Inferior parietal cortex (tissue), 1 donor: ENCODE results near the gene TCF25.
A peak's percentile ranks its signal among the peaks of the same experiment; 100 is the strongest.
"Not testable (repeated sequence)": the region's sequence is repeated elsewhere in the genome, so short reads cannot be mapped to it uniquely, and the experiment has no call there.

Experiments
- DNase-seq: peaks from one replicate; pipeline ENCODE4 v3.0.0-alpha.2; 2016; ENCODE audit errors: extremely low spot score

The TCF25 gene

DNA sequence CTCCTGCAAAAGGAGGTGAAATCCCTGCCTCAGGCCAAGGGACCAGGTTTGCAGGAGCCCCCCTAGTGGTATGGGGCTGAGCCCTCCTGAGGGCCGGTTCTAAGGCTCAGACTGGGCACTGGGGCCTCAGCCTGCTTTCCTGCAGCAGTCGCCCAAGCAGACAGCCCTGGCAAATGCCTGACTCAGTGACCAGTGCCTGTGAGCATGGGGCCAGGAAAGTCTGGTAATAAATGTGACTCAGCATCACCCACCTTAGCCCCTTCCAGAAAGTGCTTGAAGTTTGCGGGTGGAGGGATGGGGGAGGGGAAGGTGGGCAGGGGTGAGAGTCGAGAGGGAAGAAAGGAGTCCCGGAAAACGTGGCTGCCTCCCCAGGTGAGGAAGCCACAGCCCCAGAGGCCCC lies 47.3 kb downstream of the TCF25 start:
- no peak for DNase-seq

- no peak for DNase-seq
These were observed 47.8 kb downstream of the TCF25 start for GRCh38 chr16:89921131-89921701.

DNA sequence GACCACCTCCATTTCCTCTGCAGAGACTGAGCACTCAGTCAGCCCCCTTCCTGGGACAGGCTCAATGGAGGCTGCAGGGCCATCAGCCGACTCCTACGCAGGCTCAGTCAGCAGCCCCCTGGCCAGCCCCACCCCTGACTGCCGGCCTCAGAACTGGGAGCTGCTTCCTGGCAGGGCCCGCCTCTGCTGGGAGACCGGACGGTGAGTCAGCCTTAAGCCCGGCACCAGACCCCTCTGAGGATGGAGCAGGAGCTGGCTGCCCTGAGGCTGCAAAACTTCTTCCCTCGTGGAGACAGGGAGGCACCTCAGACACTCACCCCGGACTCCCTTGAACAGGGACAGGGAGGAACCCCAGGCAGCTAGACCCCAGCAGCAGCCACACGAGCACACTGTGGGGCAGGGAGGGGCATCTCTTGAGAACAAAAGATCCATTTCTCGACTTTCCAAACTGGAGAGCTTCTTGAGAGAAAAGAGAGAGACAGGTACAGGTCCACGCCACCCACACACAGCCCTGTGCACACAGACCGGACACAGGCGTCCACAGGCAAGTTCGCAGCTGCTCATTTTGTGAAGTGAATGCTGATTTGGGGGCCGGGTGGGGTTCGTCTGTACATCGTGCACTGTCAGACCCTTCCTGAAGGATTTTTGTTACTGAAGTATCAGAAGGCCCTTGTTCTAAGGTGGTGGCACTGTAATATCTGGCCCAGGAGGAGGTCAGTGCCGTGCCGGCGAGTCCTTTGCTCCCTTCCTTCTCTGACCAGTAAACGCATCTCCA lies 48.5 kb downstream of the TCF25 start:
- DNase-seq: no peak

DNA sequence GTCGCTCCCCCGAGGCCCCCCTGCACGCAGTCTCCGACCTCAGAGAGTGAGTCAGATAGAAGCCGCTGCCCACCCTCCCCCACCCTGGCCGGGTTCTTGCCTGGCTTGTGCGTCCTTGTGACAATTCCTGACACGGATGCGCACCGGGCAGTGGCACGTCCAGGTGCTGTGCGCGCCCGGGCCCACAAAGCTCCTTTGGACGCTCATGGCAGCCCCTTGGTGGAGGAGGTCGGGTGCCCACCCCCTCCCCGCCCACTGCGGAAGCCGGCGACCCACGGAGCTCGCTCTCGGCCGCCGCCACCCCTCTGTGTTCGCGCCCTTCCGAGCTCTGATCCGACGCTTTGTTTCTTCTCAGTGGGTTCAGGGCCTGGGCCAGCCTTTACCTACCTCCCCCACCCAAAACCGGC lies 49.1 kb downstream of the TCF25 start:
- peak; percentile 34 for DNase-seq

GRCh38 chr16:89922884-89923639 lies 49.7 kb downstream of the TCF25 start, which contains the start of gene TUBB3:
TUBB3 (plus strand) TSS chr16:89923342; CDS start chr16:89923402, 60 bp downstream.
- DNase-seq: peak; percentile 66

DNA sequence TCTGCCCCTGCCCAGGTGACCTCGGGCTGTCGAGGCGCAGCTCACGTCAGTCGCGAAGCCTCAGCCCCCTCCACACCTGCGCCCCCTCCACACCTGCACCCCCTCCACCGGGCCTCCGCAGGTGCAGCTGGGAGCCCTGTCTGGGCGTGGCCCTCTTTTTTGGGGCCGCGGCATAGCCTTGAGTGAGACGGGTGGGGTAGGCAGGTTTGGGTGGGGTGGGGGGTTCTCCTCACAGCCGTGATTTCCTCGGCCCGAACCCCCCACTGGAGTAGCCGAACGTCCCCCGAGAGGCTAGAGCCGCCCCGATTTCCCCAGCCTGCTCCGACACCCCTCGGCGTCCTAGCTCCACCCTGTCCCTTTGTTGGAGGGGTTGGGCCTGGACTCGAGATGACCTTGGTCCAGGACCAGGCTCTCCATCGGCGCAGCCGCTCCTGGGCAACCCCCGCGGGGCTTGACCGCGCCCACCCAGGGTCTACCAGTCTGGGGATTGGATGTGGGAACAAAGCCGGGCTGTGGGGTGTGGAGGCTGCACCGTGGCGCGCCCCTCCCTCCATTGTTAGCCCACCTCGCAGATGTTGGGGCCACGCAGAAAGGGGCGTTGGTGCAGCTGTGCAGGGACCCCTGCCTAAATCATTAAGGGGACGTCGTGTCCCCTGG lies 50.4 kb downstream of the TCF25 start:
- DNase-seq: no peak

DNA sequence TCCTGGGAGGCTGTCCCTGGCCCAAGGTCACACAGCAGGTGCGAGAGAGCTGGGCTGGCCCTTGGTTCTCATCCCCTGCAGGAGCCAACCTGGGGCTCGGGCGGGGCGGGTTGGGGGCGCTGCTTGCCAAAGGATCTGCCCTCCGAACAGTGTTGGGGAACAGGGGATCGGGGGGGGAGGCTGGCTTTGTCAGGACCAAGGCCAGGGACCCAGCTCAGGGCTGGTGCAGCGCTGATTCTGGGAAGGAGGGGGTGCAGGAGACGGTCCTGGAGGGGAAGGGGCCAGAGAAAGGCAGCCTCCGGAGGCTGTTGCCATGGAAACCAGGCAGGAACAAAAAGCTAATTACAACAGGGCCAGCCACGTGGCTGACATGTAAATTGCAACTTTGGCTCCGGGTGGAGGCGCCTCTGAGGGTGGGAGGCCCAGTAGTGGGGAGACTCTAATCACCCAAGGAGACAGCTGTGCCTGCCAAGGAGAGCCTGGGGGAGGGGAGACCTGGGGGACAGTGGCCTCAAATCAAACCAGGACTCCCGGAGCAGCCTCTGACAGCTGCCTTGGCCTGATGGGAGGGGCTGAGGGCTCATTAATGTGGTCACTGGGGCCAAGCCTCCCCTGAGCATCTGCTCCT lies 51.0 kb downstream of the TCF25 start:
- DNase-seq: peak; percentile 45

DNA sequence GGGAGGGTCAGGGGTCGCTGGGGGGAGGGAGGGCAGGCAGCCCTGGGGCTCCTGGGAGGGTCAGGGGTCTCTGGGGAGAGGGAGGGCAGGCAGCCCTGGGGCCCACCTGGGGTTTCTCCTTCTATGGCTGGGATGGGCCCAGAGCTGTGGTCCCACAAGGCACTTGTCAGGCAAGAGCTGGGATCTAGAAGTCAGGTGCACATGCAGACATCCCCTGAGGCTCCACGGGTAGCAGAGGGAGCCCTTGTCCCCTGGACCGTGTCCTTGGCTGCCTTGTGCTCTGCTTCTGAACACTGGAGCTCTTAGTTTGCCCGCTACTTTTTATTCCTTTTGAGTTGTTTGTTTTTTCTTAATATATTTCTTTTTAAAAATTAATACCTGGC lies 51.5 kb downstream of the TCF25 start:
- DNase-seq: no peak

DNA sequence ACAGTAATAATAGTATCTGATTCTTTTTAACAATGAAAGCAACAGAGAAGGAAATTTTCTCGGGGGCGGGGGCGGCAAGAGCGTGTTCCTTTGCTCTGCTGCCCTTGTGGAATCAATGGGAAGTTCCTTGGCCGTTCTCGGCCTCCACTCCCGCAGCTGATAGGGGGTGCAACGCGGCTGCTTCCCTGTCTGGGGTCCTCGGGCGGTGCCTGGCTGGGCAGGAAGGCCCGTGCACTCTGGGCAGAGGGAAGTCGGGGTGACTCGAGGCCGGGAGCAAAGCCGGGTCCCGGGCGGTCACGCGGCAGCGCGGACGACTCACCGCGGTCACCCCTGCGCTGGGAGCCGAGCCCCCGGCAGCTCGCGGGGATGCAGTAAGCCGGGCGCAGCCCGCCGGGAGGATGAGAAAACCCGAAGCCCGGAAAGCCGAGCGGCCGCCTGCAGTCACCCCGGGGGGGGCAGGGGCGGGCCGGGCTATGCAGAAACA lies 52.2 kb downstream of the TCF25 start:
- no peak for DNase-seq

- no peak for DNase-seq
These were observed 58.0 kb downstream of the TCF25 start for GRCh38 chr16:89931305-89931896.

DNA sequence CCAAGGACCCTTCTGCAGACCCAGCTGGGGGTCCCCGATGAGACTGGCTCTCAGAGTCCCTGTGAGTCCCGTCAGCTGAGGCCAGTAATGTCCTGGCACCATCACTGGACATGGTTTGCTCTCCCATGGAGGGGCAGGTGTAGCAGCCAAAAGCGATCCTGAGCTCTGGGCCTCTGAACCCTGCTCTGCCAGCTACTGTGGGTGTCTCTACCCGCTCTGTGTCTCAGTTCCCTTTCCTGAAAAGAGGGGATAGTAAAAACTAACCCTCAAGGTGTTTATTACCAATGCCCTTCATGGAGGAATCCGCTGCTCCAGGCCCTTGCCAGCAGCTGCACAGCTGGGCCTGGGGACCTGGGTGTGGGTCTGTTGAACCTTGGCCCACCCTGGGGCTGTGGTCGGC lies 58.6 kb downstream of the TCF25 start:
- no peak for DNase-seq

DNA sequence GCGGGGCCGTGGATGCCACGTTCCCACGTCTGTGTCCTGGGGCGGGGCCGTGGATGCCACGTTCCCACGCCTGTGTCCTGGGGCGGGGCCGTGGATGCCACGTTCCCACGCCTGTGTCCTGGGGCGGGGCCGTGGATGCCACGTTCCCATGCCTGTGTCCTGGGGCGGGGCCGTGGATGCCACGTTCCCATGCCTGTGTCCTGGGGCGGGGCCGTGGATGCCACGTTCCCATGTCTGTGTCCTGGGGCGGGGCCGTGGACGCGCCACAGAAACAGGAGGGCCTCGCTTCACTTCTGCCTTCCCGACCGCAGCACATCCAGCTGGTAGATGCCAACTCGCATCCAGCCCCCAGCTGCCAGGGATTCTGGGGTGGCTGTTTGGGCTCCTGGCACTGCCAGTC lies 60.6 kb downstream of the TCF25 start:
- not testable (repeated sequence) for DNase-seq

DNA sequence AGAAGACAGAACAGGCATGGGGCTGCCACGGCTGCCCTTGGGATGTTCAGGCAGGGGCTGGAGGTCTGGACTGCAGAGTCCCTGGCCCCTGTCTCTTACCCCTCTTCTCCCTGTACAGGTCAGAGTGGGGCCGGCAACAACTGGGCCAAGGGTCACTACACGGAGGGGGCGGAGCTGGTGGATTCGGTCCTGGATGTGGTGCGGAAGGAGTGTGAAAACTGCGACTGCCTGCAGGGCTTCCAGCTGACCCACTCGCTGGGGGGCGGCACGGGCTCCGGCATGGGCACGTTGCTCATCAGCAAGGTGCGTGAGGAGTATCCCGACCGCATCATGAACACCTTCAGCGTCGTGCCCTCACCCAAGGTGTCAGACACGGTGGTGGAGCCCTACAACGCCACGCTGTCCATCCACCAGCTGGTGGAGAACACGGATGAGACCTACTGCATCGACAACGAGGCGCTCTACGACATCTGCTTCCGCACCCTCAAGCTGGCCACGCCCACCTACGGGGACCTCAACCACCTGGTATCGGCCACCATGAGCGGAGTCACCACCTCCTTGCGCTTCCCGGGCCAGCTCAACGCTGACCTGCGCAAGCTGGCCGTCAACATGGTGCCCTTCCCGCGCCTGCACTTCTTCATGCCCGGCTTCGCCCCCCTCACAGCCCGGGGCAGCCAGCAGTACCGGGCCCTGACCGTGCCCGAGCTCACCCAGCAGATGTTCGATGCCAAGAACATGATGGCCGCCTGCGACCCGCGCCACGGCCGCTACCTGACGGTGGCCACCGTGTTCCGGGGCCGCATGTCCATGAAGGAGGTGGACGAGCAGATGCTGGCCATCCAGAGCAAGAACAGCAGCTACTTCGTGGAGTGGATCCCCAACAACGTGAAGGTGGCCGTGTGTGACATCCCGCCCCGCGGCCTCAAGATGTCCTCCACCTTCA lies 61.5 kb downstream of the TCF25 start:
- no peak for DNase-seq

DNA sequence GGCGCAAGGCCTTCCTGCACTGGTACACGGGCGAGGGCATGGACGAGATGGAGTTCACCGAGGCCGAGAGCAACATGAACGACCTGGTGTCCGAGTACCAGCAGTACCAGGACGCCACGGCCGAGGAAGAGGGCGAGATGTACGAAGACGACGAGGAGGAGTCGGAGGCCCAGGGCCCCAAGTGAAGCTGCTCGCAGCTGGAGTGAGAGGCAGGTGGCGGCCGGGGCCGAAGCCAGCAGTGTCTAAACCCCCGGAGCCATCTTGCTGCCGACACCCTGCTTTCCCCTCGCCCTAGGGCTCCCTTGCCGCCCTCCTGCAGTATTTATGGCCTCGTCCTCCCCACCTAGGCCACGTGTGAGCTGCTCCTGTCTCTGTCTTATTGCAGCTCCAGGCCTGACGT lies 62.2 kb downstream of the TCF25 start:
- DNase-seq: not testable (repeated sequence)

DNA sequence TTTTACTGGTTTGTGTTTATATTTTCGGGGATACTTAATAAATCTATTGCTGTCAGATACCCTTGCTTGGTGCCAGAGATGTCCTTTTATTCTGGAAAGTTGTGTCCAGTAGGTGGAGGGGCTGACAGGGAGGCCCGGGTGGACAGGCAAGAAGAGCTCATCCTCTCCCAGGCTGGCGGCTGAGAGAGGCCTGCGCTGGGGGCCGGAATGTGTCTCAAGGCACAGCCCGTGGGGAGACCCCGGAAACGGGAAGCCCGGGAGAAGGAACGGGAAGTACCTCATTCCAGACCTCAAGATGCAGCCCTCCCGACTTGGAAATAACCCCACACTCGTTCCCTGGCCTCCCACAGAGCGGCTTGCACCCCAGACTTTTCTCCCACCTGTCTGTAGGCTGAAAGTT lies 62.6 kb downstream of the TCF25 start:
- no peak for DNase-seq

DNA sequence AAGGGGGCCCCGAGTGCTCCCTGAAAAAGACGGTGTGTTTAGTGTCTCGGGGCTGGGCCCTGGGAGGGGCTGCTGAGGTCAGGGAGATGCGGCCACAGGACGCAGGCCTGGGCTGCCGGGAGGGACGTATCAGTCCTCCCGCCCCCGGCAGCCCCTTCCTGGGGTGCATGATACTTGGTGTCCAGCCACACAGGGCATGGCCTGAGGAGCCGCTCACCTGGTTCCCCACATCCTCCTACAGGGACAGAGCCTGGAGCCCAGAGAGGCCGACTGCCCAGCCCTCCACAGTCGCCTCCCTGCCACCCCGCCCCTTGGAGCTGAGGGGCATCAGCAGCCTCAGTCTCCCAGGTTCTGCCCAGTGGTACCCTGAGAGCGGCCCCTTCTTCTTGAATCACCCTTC lies 63.1 kb downstream of the TCF25 start:
- DNase-seq: no peak

- DNase-seq: no peak
These were observed 63.6 kb downstream of the TCF25 start for GRCh38 chr16:89936981-89937380.

GRCh38 chr16:89938175-89938885 lies 64.9 kb downstream of the TCF25 start:
- no peak for DNase-seq

GRCh38 chr16:89944773-89945172 lies 71.4 kb downstream of the TCF25 start:
- no peak for DNase-seq
